Urinary bladder (tissue), 4 donors: ENCODE measurements around the gene KCNMA1. TPM values are rescaled to one million over a fixed set of nuclear protein-coding genes. Genes with fewer than 3 reads are reported as not detected.

Experiments used
- DNase-seq: peaks from one replicate; pipeline ENCODE4 v3.0.0-alpha.2; 2015; ENCODE audit errors: extremely low spot score
- H3K27ac ChIP-seq: one replicate; pipeline ENCODE4 v1.5.1; 2013; ENCODE audit warnings: low read depth, mild to moderate bottlenecking, moderate library complexity
- H3K36me3 ChIP-seq: one replicate; pipeline ENCODE4 v1.6.1; 2013; ENCODE audit warnings: mild to moderate bottlenecking, moderate library complexity; ENCODE audit not compliant: insufficient read depth
- H3K4me1 ChIP-seq: one replicate; pipeline ENCODE4 v1.6.1; 2013; ENCODE audit warnings: mild to moderate bottlenecking, moderate library complexity; ENCODE audit not compliant: insufficient read depth
- H3K4me3 ChIP-seq: one replicate; pipeline ENCODE4 v1.5.1; 2013; ENCODE audit warnings: low read depth, low read length
- WGBS: extraction: QIAGEN DNeasy Blood & Tissue Kit; methylation state at CpG from one replicate; pipeline ENCODE4 v1.1.7; 2013; 5-methylcytosine and 5-hydroxymethylcytosine counted together
- polyA plus RNA-seq: library from polyadenylated mRNA; stranded (reverse); fragments of 200-250 nt; gene quantifications from one replicate; pipeline ENCODE4 v1.2.3, GENCODE V29; 2013
- total RNA-seq: library from RNA; depleted of rRNA; stranded (reverse); fragments of >200 nt; gene quantifications from one replicate; pipeline ENCODE4 v1.2.3, GENCODE V29; 2014
- donor health status: healthy with polysubstance abuse.
- donor health status: healthy.

Gene KCNMA1
- total and polyA plus RNA-seq, 2 donors, result 105 to 107 TPM

GRCh38 chr10:77264107-77264506 lies 373.5 kb downstream of the KCNMA1 start:
- Histone ChIP-seq H3K4me1 (no peaks in the 10 kb centered on the region), H3K4me3 (no peak overlapping the region), H3K27ac (no peak overlapping the region), H3K36me3 (no peaks in the 10 kb centered on the region)
- 82% methylated on average over 4 of the region's 4 CpGs for WGBS
- DNase-seq, result no peak

GRCh38 chr10:77263700-77264099 lies 373.9 kb downstream of the KCNMA1 start:
- H3K4me1 ChIP-seq, result no peaks in the 10 kb centered on the region
- H3K4me3 ChIP-seq, result no peak overlapping the region
- DNase-seq, result no peak
- 84% methylated on average over 4 of the region's 4 CpGs for WGBS
- no peak overlapping the region for H3K27ac ChIP-seq
- H3K36me3 ChIP-seq, result no peaks in the 10 kb centered on the region

GRCh38 chr10:77261146-77261545 lies 376.5 kb downstream of the KCNMA1 start:
- WGBS, result 88% methylated on average over 3 of the region's 3 CpGs
- no peak for DNase-seq

GRCh38 chr10:77259171-77259874 lies 378.3 kb downstream of the KCNMA1 start:
- DNase-seq, result no peak
- no peak overlapping the region for H3K4me3 ChIP-seq
- no peak overlapping the region for H3K27ac ChIP-seq
- 74% methylated on average over 4 of the region's 4 CpGs for WGBS
- H3K36me3 ChIP-seq, result no peaks in the 10 kb centered on the region
- H3K4me1 ChIP-seq, result no peaks in the 10 kb centered on the region

More at GRCh38 chr10:77261146-77261545, 376.5 kb downstream of the KCNMA1 start:
- no peaks in the 10 kb centered on the region for H3K4me1 ChIP-seq
- no peak overlapping the region for H3K4me3 ChIP-seq
- H3K27ac ChIP-seq, result no peak overlapping the region
- H3K36me3 ChIP-seq, result no peaks in the 10 kb centered on the region

- H3K27ac ChIP-seq, result no peak overlapping the region
- no peak overlapping the region for H3K4me3 ChIP-seq
- no peaks in the 10 kb centered on the region for H3K36me3 ChIP-seq
- H3K4me1 ChIP-seq, result no peaks in the 10 kb centered on the region
- no peak for DNase-seq
- 90% methylated on average over 2 of the region's 2 CpGs for WGBS
Observed at GRCh38 chr10:77256346-77256745, 381.3 kb downstream of the KCNMA1 start.

GRCh38 chr10:77253556-77254064 lies 384.0 kb downstream of the KCNMA1 start:
- no peak overlapping the region for H3K27ac ChIP-seq
- DNase-seq, result no peak
- H3K4me1 ChIP-seq, result no peaks in the 10 kb centered on the region
- H3K4me3 ChIP-seq, result no peak overlapping the region
- H3K36me3 ChIP-seq, result no peaks in the 10 kb centered on the region
- 86% methylated on average over 4 of the region's 4 CpGs for WGBS

- H3K27ac ChIP-seq, result no peak overlapping the region
- 75% methylated on average over 1 of the region's 1 CpG for WGBS
- no peaks in the 10 kb centered on the region for H3K36me3 ChIP-seq
- no peak overlapping the region for H3K4me3 ChIP-seq
- no peak for DNase-seq
- no peaks in the 10 kb centered on the region for H3K4me1 ChIP-seq
Observed at GRCh38 chr10:77253147-77253545, 384.5 kb downstream of the KCNMA1 start.

GRCh38 chr10:77252380-77253146 lies 385.0 kb downstream of the KCNMA1 start:
- no peak overlapping the region for H3K4me3 ChIP-seq
- 66% methylated on average over 4 of the region's 4 CpGs for WGBS
- H3K36me3 ChIP-seq, result no peaks in the 10 kb centered on the region
- H3K27ac ChIP-seq, result no peak overlapping the region
- no peaks in the 10 kb centered on the region for H3K4me1 ChIP-seq
- no peak for DNase-seq

GRCh38 chr10:77251297-77252013 lies 386.2 kb downstream of the KCNMA1 start:
- Histone ChIP-seq H3K4me1 (no peaks in the 10 kb centered on the region), H3K36me3 (no peaks in the 10 kb centered on the region), H3K27ac (no peak overlapping the region), H3K4me3 (no peak overlapping the region)
- 64% methylated on average over 6 of the region's 6 CpGs for WGBS
- no peak for DNase-seq

- H3K27ac ChIP-seq, result no peak overlapping the region
- no peaks in the 10 kb centered on the region for H3K4me1 ChIP-seq
- no peak for DNase-seq
- WGBS, result 57% methylated on average over 3 of the region's 3 CpGs
- H3K36me3 ChIP-seq, result no peaks in the 10 kb centered on the region
- no peak overlapping the region for H3K4me3 ChIP-seq
Observed at GRCh38 chr10:77249901-77250459, 387.6 kb downstream of the KCNMA1 start.

GRCh38 chr10:77248104-77248790 lies 389.4 kb downstream of the KCNMA1 start:
- 66% methylated on average over 5 of the region's 5 CpGs for WGBS
- Histone ChIP-seq H3K4me1 (no peaks in the 10 kb centered on the region), H3K27ac (no peak overlapping the region), H3K36me3 (no peaks in the 10 kb centered on the region), H3K4me3 (no peak overlapping the region)
- DNase-seq, result no peak

- WGBS, result 44% methylated on average over 12 of the region's 12 CpGs
- Histone ChIP-seq H3K4me3 (no peak overlapping the region), H3K36me3 (no peaks in the 10 kb centered on the region), H3K4me1 (no peaks in the 10 kb centered on the region), H3K27ac (no peak overlapping the region)
- DNase-seq, result no peak
Observed at GRCh38 chr10:77247031-77247990, 390.3 kb downstream of the KCNMA1 start.
